Subcutaneous adipose tissue (tissue), 4 donors: ENCODE results near the gene COPS6. TPM values are rescaled to one million over a fixed set of nuclear protein-coding genes. Genes with fewer than 3 reads are reported as not detected.

Source experiments
- total RNA-seq, 4 donors: library from RNA; depleted of rRNA; stranded (reverse); fragments of >200 nt; gene quantifications; one replicate each; pipeline ENCODE4 v1.1.0, GENCODE V29; 2016
- TF ChIP-seq, protein P1 (sequence below): fragments of 450-650 bp; IDR thresholded peaks from one replicate; pipeline ENCODE4 v1.5.1; 2016; ENCODE audit warnings: low read depth, mild to moderate bottlenecking, control low read depth, antibody characterized with exemption, moderate library complexity

Gene COPS6
- total RNA-seq, 4 donors from 2014 or later = 50.5 to 74.4 (median 57.0) TPM

DNA sequence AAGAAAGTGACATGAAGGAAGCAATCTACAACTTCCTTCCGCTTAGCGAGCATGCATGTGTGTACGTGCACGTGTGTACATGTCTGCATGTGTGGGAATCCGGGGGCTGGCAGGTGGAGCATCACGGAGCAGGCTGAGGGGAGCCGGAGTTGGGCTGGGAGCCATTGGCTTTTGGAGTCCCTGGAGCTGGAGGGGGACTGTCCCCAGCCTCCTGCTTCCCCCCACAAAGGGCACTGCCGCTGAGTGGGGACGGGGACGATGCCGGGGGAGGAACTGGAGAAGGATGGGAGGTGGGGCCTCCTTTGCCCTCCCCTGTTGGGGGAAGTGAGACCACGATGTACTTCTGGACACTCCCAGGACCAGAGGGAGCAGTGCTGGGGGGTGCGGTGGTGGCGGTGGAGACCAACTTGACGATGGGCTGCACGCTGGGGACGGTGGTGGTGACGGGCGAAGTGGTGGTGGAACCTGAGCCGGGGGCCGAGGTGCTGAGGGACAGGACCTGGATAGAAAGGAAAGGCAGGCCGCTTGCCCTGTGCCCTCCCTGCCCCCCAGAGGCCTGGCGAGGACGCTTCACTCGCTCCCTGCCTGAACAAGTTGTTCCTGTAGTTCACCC lies 18.5 kb downstream of the COPS6 start:
- TF ChIP-seq, protein P1, sequence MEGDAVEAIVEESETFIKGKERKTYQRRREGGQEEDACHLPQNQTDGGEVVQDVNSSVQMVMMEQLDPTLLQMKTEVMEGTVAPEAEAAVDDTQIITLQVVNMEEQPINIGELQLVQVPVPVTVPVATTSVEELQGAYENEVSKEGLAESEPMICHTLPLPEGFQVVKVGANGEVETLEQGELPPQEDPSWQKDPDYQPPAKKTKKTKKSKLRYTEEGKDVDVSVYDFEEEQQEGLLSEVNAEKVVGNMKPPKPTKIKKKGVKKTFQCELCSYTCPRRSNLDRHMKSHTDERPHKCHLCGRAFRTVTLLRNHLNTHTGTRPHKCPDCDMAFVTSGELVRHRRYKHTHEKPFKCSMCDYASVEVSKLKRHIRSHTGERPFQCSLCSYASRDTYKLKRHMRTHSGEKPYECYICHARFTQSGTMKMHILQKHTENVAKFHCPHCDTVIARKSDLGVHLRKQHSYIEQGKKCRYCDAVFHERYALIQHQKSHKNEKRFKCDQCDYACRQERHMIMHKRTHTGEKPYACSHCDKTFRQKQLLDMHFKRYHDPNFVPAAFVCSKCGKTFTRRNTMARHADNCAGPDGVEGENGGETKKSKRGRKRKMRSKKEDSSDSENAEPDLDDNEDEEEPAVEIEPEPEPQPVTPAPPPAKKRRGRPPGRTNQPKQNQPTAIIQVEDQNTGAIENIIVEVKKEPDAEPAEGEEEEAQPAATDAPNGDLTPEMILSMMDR = no peak

DNA sequence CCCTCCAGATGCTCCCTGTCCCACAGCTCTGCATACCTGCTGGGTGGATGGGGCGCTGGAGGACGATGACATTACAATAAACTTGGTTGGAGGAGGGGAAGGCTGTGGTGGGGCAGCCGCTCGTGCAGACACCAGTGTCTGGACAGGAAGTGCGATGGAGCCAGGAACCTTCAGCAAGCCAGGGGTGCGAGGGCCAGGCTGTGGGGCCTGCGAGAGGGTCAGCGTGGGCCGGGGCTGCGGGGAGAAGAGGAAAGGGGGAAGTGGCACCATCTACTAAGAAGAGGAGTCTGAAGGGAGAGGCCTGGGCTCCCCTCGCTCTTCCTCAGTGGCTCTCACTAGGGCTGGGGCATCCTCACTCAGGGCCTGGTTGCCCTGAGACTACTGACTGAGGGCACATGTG lies 19.1 kb downstream of the COPS6 start:
- TF ChIP-seq, protein P1 = no peak

DNA sequence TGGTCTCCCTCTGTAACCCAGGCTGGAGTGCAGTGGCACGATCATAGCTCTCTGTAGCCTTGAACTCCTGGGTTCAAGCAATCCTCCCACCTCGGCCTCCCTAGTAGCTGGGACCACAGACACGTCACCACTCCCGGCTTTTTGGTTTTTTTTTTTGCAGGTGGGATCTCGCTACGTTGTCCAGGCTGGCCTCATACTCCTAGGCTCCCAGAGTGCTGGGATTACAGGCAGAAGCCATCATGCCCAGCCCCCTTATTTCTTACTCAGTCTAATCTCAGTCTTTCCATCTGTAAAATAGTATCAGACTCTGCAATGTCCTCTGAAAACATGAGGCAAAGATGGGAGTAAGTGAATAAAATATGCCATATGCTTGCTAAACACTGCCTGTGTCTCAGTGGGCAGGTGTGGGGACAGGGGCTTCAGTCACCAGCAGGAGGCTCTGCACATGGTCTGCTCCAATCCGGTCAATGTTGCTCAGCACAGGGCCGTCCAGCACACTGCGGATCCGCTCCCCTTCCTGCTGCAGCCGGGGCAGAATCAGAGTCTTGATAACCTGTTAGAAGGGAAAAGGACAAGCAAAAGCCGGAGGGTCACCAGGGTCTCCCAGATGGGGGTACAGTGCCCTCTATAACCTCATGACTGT lies 20.9 kb downstream of the COPS6 start:
- TF ChIP-seq, protein P1 = no peak

DNA sequence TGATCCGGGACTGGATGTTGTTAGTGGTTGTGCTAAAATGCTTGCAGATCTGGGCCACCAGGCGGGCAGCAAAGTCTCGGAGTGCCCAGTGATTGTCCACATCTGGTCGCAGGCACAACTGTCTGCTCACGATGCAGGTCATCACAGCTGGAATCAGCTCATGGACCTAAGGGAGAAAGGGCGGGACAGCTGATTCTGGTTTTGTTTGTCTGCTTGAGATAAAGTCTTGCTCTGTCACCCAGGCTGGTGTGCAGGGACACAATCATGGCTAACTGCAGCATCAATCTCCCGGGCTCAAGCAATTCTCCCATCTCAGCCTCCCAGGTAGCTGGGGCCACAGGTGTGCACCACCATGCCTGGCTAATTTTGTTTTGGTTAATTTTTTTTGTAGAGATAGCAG lies 22.4 kb downstream of the COPS6 start:
- TF ChIP-seq, protein P1 = no peak

- TF ChIP-seq, protein P1 = no peak
These were observed 23.1 kb downstream of the COPS6 start for GRCh38 chr7:100111914-100112313.

GRCh38 chr7:100115026-100115425 lies 26.3 kb downstream of the COPS6 start:
- TF ChIP-seq, protein P1 = no peak

DNA sequence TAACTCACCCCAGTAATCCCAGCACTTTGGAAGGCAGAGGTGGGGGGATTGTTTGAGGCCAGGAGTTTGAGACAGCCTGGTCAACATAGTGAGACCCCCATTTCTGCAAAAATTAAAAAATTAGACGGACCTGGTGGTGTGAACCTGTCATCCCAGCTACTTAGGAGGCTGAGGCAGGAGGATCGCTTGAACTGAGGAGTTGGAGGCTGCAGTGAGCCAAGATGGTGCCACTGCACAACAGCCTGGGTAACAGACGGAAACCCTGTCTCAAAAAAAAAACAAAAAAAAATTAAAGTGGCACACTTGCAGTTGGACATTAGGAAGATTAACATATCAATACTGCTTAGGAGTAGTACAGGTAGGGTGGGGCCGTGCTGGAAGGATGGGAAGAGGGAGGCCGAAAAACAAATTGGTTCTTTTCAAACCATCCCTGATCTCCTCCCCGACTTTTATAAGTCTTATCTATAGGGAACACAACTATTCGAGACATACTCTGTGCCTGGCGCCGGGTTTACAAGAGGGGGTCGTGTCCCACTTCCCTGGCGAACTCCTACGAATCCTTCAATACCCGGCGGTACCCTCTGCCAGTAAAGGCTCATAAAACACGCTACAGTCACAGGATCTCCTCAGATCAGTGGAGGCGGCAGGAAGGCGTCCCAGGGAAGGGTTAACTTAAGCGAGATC lies 29.8 kb downstream of the COPS6 start:
- TF ChIP-seq, protein P1 = no peak
